ENCODE measurements around the gene MACROD2.

The MACROD2 gene

GRCh38 chr20:15564981-15565380 lies 1569.7 kb downstream of the MACROD2 start:
- no peak for DNase-seq (ENCODE audit: low read depth, low spot score)

GRCh38 chr20:15565786-15566185 lies 1570.5 kb downstream of the MACROD2 start:
- DNase-seq (ENCODE audit: low read depth, low spot score), result no peak

- DNase-seq (ENCODE audit: low read depth, low spot score), result no peak
These were observed 1571.9 kb downstream of the MACROD2 start for GRCh38 chr20:15567219-15567618.

GRCh38 chr20:15570156-15570555 lies 1574.8 kb downstream of the MACROD2 start:
- no peak for DNase-seq (ENCODE audit: low read depth, low spot score)

GRCh38 chr20:15571056-15571455 lies 1575.7 kb downstream of the MACROD2 start:
- no peak for DNase-seq (ENCODE audit: low read depth, low spot score)

- no peak for DNase-seq (ENCODE audit: low read depth, low spot score)
These were observed 1579.9 kb downstream of the MACROD2 start for GRCh38 chr20:15575255-15575654.

- DNase-seq (ENCODE audit: low read depth, low spot score), result no peak
These were observed 1581.1 kb downstream of the MACROD2 start for GRCh38 chr20:15576411-15576810.

GRCh38 chr20:15578113-15578512 lies 1582.8 kb downstream of the MACROD2 start:
- no peak for DNase-seq (ENCODE audit: low read depth, low spot score)

- no peak for DNase-seq (ENCODE audit: low read depth, low spot score)
These were observed 1584.4 kb downstream of the MACROD2 start for GRCh38 chr20:15579688-15580087.

- DNase-seq (ENCODE audit: low read depth, low spot score), result no peak
These were observed 1586.9 kb downstream of the MACROD2 start for GRCh38 chr20:15582146-15582760.

GRCh38 chr20:15584507-15584906 lies 1589.2 kb downstream of the MACROD2 start:
- no peak for DNase-seq (ENCODE audit: low read depth, low spot score)

- no peak for DNase-seq (ENCODE audit: low read depth, low spot score)
These were observed 1597.8 kb downstream of the MACROD2 start for GRCh38 chr20:15593081-15593480.

GRCh38 chr20:15594158-15594695 lies 1598.9 kb downstream of the MACROD2 start:
- no peak for DNase-seq (ENCODE audit: low read depth, low spot score)

- DNase-seq (ENCODE audit: low read depth, low spot score), result no peak
These were observed 1601.0 kb downstream of the MACROD2 start for GRCh38 chr20:15596220-15596890.

- DNase-seq (ENCODE audit: low read depth, low spot score), result no peak
These were observed 1602.0 kb downstream of the MACROD2 start for GRCh38 chr20:15597306-15597705.

GRCh38 chr20:15599961-15600360 lies 1604.6 kb downstream of the MACROD2 start:
- DNase-seq (ENCODE audit: low read depth, low spot score), result no peak

- no peak for DNase-seq (ENCODE audit: low read depth, low spot score)
These were observed 1605.2 kb downstream of the MACROD2 start for GRCh38 chr20:15600565-15600964.

GRCh38 chr20:15603506-15603905 lies 1608.2 kb downstream of the MACROD2 start:
- no peak for DNase-seq (ENCODE audit: low read depth, low spot score)

- DNase-seq (ENCODE audit: low read depth, low spot score), result no peak
These were observed 1608.9 kb downstream of the MACROD2 start for GRCh38 chr20:15603978-15604805.

GRCh38 chr20:15609921-15610320 lies 1614.6 kb downstream of the MACROD2 start:
- DNase-seq (ENCODE audit: low read depth, low spot score), result no peak

GRCh38 chr20:15610787-15611186 lies 1615.5 kb downstream of the MACROD2 start:
- DNase-seq (ENCODE audit: low read depth, low spot score), result no peak

- no peak for DNase-seq (ENCODE audit: low read depth, low spot score)
These were observed 1616.2 kb downstream of the MACROD2 start for GRCh38 chr20:15611541-15611940.
